ENCODE data around the gene GYG2. TPM values are rescaled to one million over a fixed set of nuclear protein-coding genes. Genes with fewer than 3 reads are reported as not detected.
"Not testable (repeated sequence)": the region's sequence is repeated elsewhere in the genome, so short reads cannot be mapped to it uniquely, and the experiment has no call there.

Gene GYG2
- total RNA-seq, 1 donor = 1.1 TPM

- H3K4me3 ChIP-seq (ENCODE audit: low read depth, low read length) = no peak overlapping the region
- DNase-seq (ENCODE audit: low read depth) = no peak
- TF ChIP-seq, protein P1, sequence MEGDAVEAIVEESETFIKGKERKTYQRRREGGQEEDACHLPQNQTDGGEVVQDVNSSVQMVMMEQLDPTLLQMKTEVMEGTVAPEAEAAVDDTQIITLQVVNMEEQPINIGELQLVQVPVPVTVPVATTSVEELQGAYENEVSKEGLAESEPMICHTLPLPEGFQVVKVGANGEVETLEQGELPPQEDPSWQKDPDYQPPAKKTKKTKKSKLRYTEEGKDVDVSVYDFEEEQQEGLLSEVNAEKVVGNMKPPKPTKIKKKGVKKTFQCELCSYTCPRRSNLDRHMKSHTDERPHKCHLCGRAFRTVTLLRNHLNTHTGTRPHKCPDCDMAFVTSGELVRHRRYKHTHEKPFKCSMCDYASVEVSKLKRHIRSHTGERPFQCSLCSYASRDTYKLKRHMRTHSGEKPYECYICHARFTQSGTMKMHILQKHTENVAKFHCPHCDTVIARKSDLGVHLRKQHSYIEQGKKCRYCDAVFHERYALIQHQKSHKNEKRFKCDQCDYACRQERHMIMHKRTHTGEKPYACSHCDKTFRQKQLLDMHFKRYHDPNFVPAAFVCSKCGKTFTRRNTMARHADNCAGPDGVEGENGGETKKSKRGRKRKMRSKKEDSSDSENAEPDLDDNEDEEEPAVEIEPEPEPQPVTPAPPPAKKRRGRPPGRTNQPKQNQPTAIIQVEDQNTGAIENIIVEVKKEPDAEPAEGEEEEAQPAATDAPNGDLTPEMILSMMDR (IDR thresholded peaks at IDR 0.05; ENCODE audit: insufficient read depth, low read length) = no peak
Observed at GRCh38 chrX:2924151-2924550, 95.4 kb downstream of the GYG2 start.

DNA sequence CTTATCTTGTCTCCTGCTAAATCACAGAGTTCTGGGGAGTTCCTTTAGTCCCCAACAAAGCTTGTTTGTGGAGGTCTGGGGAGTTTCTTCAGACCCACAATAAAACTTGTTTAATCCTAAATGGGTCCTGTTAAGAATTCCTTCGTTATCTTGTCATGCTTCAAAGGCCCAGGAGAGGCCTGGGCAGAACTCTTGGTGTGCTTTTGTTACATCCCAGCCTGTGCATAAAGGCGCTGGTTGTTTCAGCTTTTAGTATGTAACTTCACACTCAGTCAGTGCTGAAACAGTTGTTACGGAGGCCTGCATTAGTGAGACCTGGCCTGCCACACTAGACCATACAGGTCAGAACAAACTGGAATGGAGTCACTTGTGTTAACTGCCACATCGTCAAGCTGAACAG lies 97.5 kb downstream of the GYG2 start:
- not testable (repeated sequence) for DNase-seq (ENCODE audit: low read depth); H3K4me3 ChIP-seq (ENCODE audit: low read depth, low read length)

GRCh38 chrX:2926664-2927275 lies 98.0 kb downstream of the GYG2 start:
- DNase-seq (ENCODE audit: low read depth) = no peak
- TF ChIP-seq, protein P1 (IDR thresholded peaks at IDR 0.05; ENCODE audit: insufficient read depth, low read length) = no peak
- no peak overlapping the region for H3K4me3 ChIP-seq (ENCODE audit: low read depth, low read length)

GRCh38 chrX:2928191-2928582 lies 99.5 kb downstream of the GYG2 start:
- TF ChIP-seq, protein P1 (IDR thresholded peaks at IDR 0.05; ENCODE audit: insufficient read depth, low read length) = no peak
- peak overlapping the region; percentile 75 for H3K4me3 ChIP-seq (ENCODE audit: low read depth, low read length)
- no peak for DNase-seq (ENCODE audit: low read depth)

- peak; percentile 84 for DNase-seq (ENCODE audit: low read depth)
- peak within 1 kb of the TSS; percentile 75 for H3K4me3 ChIP-seq (ENCODE audit: low read depth, low read length)
- TF ChIP-seq, protein P1 (IDR thresholded peaks at IDR 0.05; ENCODE audit: insufficient read depth, low read length) = no peak
Observed at GRCh38 chrX:2928583-2929434, 100.1 kb downstream of the GYG2 start, which contains the start of gene ARSD. Gene ARSD, minus strand, starts transcription at chrX:2929339. Its CDS starts 64 bp downstream, at chrX:2929275.

- no peak overlapping the region for H3K4me3 ChIP-seq (ENCODE audit: low read depth, low read length)
- no peak for DNase-seq (ENCODE audit: low read depth)
- TF ChIP-seq, protein P1 (IDR thresholded peaks at IDR 0.05; ENCODE audit: insufficient read depth, low read length) = no peak
Observed at GRCh38 chrX:2931155-2931554, 102.4 kb downstream of the GYG2 start.

DNA sequence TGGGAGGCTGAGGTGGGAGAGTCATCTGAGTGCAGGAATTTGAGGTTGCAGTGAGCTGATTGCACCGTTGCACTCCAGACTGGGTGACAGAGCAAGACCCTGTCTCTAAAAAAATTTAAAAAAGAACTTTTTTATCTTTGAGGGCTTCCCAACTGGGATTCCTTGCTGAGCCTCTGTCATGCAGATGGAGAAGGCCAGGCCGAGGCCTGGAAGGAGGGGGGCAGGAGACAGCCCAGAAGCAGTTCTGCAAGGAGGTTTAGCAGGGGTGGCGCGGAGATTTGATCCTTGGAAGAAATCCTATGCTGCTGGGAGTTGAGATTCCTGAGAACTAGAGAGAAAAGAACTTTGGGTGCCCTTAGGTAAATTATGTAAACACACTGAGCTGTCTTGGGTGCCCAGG lies 102.9 kb downstream of the GYG2 start:
- TF ChIP-seq, protein P1 (IDR thresholded peaks at IDR 0.05; ENCODE audit: insufficient read depth, low read length) = no peak
- DNase-seq (ENCODE audit: low read depth) = no peak
- no peak overlapping the region for H3K4me3 ChIP-seq (ENCODE audit: low read depth, low read length)
